CD14-positive monocyte (primary cell): ENCODE measurements around the gene PRKX. TPM values are rescaled to one million over a fixed set of nuclear protein-coding genes. Genes with fewer than 3 reads are reported as not detected.
A peak's percentile ranks its signal among the peaks of the same experiment; 100 is the strongest.

ENCODE experiments used
- DNase-seq, 3 donors: peaks; one replicate each; pipeline ENCODE4 v3.0.0-alpha.2; 2011 to 2022
- H2AFZ ChIP-seq: 2 replicates; pipeline ENCODE4 v1.6.0; 2012; ENCODE audit warnings: mild to moderate bottlenecking, low read depth, low read length, inconsistent platforms; ENCODE audit not compliant: insufficient read depth, poor library complexity, severe bottlenecking
- H3K27ac ChIP-seq, 2 donors: 1 replicate in 1 of 2; 2 replicates in 1 of 2; pipeline ENCODE4 v1.5.1; 2012 to 2013; ENCODE audit warnings: low read length in 2 of 2, control low read depth in 1 of 2, inconsistent platforms in 1 of 2, low read depth in 1 of 2, mild to moderate bottlenecking in 1 of 2
- H3K27me3 ChIP-seq, 2 donors: one replicate each; pipeline versions ENCODE4 v1.6.0 to v1.6.1; 2011 to 2013; ENCODE audit warnings: low read length in 2 of 2; ENCODE audit not compliant: control insufficient read depth in 2 of 2, insufficient read depth in 2 of 2
- H3K36me3 ChIP-seq, 2 donors: replicated peaks in 1 of 2; 1 replicate in 1 of 2; 2 replicates in 1 of 2; pipeline versions ENCODE4 v1.5.1 to v1.6.1; 2012 to 2013; ENCODE audit warnings: low read length in 2 of 2, control low read depth in 1 of 2, inconsistent platforms in 1 of 2, mild to moderate bottlenecking in 1 of 2; ENCODE audit not compliant: insufficient read depth in 2 of 2, control insufficient read depth in 1 of 2
- H3K4me1 ChIP-seq, 2 donors: 1 replicate in 1 of 2; 2 replicates in 1 of 2; pipeline versions ENCODE4 v1.5.1 to v1.6.1; 2012 to 2013; ENCODE audit warnings: low read length in 2 of 2, control low read depth in 1 of 2, inconsistent platforms in 1 of 2, mild to moderate bottlenecking in 1 of 2, moderate library complexity in 1 of 2; ENCODE audit not compliant: insufficient read depth in 2 of 2, control insufficient read depth in 1 of 2
- H3K4me2 ChIP-seq: replicated peaks from 2 replicates; pipeline ENCODE3; 2012; ENCODE audit warnings: low read length, moderate library complexity, mild to moderate bottlenecking; ENCODE audit not compliant: poor library complexity, severe bottlenecking; ENCODE audit errors: extremely low read depth
- H3K4me3 ChIP-seq, 3 experiments: fragments of 200-600 bp in 1 of 3; sonication (generic) in 1 of 3; replicated peaks in 1 of 3; 1 replicate in 2 of 3; 2 replicates in 1 of 3; pipeline ENCODE4 v1.5.1; 2011 to 2013; ENCODE audit warnings: low read length in 3 of 3, mild to moderate bottlenecking in 3 of 3, control low read depth in 2 of 3, low read depth in 2 of 3, inconsistent platforms in 1 of 3, moderate library complexity in 1 of 3
- H3K79me2 ChIP-seq: 2 replicates; pipeline ENCODE4 v1.6.0; 2012; ENCODE audit warnings: mild to moderate bottlenecking, control low read depth, inconsistent platforms, low read length, moderate library complexity; ENCODE audit not compliant: insufficient read depth
- H3K9ac ChIP-seq: 2 replicates; pipeline ENCODE4 v1.6.0; 2017; ENCODE audit warnings: low read length, mild to moderate bottlenecking; ENCODE audit not compliant: insufficient read depth, poor library complexity, severe bottlenecking
- H3K9me3 ChIP-seq, 2 donors: replicated peaks in 1 of 2; 1 replicate in 1 of 2; 2 replicates in 1 of 2; pipeline versions ENCODE4 v1.5.1 to v1.6.1; 2012 to 2013; ENCODE audit warnings: low read length in 2 of 2, control low read depth in 1 of 2; ENCODE audit not compliant: control insufficient read depth in 1 of 2, insufficient read depth in 1 of 2
- H4K20me1 ChIP-seq: 2 replicates; pipeline ENCODE4 v1.6.0; 2012; ENCODE audit warnings: mild to moderate bottlenecking, low read length, control low read depth, moderate library complexity; ENCODE audit not compliant: insufficient read depth
- H3K27ac Mint-ChIP-seq, 7 donors: one replicate each; pipeline ENCODE4 v1.8.0; 2020; ENCODE audit warnings: mild to moderate bottlenecking in 7 of 7, mixed read lengths in 7 of 7, moderate library complexity in 6 of 7, inconsistent platforms in 2 of 7
- H3K27me3 Mint-ChIP-seq, 3 donors: one replicate each; pipeline ENCODE4 v1.8.0; 2021 to 2022; ENCODE audit warnings: low read depth in 3 of 3, mild to moderate bottlenecking in 3 of 3, mixed read lengths in 3 of 3, moderate library complexity in 3 of 3, inconsistent platforms in 1 of 3
- H3K36me3 Mint-ChIP-seq, 2 donors: one replicate each; pipeline ENCODE4 v1.8.0; 2020; ENCODE audit warnings: mixed read lengths in 2 of 2, inconsistent platforms in 1 of 2, mild to moderate bottlenecking in 1 of 2
- H3K4me1 Mint-ChIP-seq: one replicate; pipeline ENCODE4 v1.8.0; 2020; ENCODE audit warnings: mild to moderate bottlenecking, mixed read lengths
- H3K4me3 Mint-ChIP-seq, 2 donors: one replicate each; pipeline ENCODE4 v1.8.0; 2020; ENCODE audit warnings: mild to moderate bottlenecking in 2 of 2, mixed read lengths in 2 of 2, moderate library complexity in 1 of 2
- H3K9me3 Mint-ChIP-seq, 7 donors: one replicate each; pipeline ENCODE4 v1.8.0; 2020 to 2022; ENCODE audit warnings: mixed read lengths in 7 of 7, mild to moderate bottlenecking in 6 of 7, moderate library complexity in 6 of 7, inconsistent platforms in 2 of 7
- CTCF ChIP-seq: fragments of 200-600 bp; IDR thresholded peaks from one replicate; pipeline ENCODE4 v1.8.0; 2022; ENCODE audit warnings: antibody characterized with exemption, mild to moderate bottlenecking
- WGBS: methylation state at CpG from one replicate; pipeline ENCODE4 v1.1.5; 2013; ENCODE audit warnings: missing lambda C conversion rate; ENCODE audit not compliant: insufficient coverage; 5-methylcytosine and 5-hydroxymethylcytosine counted together
- intact Hi-C, 2 donors: fragments of 100-400 bp; cut with micrococcal nuclease; formaldehyde crosslinking; loops; one replicate each; pipeline versions ENCODE4 v1.15.0 to v1.15.1; 2023
- polyA plus RNA-seq, 3 donors: library from polyadenylated mRNA; depleted of rRNA in 1 of 3; unstranded in 2 of 3; stranded (reverse) in 1 of 3; fragments of 300-500 nt in 2 of 3; fragments of >200 nt in 1 of 3; fragmentation: Illumina TruSeq in 2 of 3; gene quantifications; 1 replicate in 2 of 3; 2 replicates in 1 of 3; pipeline ENCODE4 v1.2.3, GENCODE V29; 2012 to 2021

Gene PRKX
- polyA plus RNA-seq, 3 donors: 41.6 to 47.0 (median 46.2) TPM

GRCh38 chrX:3589474-3589873 is 124.0 kb downstream of the PRKX start:
- H3K9ac ChIP-seq: no peak overlapping the region
- no peak overlapping the region for H2AFZ ChIP-seq
- intact Hi-C loops: no loop called here
- Mint-ChIP-seq H3K36me3 (no peaks in the 10 kb centered on the region), H3K9me3 (peaks cover 3 to 22% (median 10%) of the 10 kb centered on the region in 7 donors), H3K27ac (no peak overlapping the region), H3K4me3 (no peak overlapping the region), H3K27me3 (peaks cover 0 to 4% (median 3%) of the 10 kb centered on the region in 3 donors), H3K4me1 (no peaks in the 10 kb centered on the region)
- H3K27me3 ChIP-seq: no peaks in the 10 kb centered on the region
- no peak overlapping the region for H3K4me2 ChIP-seq
- no peak overlapping the region for H3K4me3 ChIP-seq
- DNase-seq: peak in 1 of 3 donors; percentile 5
- WGBS: no CpG with 5 or more reads among the region's 8 CpGs
- H3K27ac ChIP-seq: no peak overlapping the region
- H3K9me3 ChIP-seq: peaks cover 0 to 6% of the 10 kb centered on the region in 2 donors
- no peaks in the 10 kb centered on the region for H3K36me3 ChIP-seq
- no peaks in the 10 kb centered on the region for H3K79me2 ChIP-seq
- no peak for TF ChIP-seq CTCF
- H4K20me1 ChIP-seq: no peaks in the 10 kb centered on the region
- no peaks in the 10 kb centered on the region for H3K4me1 ChIP-seq

GRCh38 chrX:3585719-3586118 is 127.7 kb downstream of the PRKX start:
- H3K27ac Mint-ChIP-seq: no peak overlapping the region
- no peak overlapping the region for H2AFZ ChIP-seq
- no peak for DNase-seq
- H3K79me2 ChIP-seq: no peaks in the 10 kb centered on the region
- no CpG with 5 or more reads among the region's 3 CpGs for WGBS
- H3K36me3 Mint-ChIP-seq: no peaks in the 10 kb centered on the region
- no peaks in the 10 kb centered on the region for H3K4me1 Mint-ChIP-seq
- H3K9me3 ChIP-seq: no peaks in the 10 kb centered on the region
- TF ChIP-seq CTCF: no peak
- no peak overlapping the region for H3K4me3 Mint-ChIP-seq
- no peak overlapping the region for H3K27ac ChIP-seq
- H3K27me3 ChIP-seq: no peaks in the 10 kb centered on the region
- H3K4me3 ChIP-seq: no peak overlapping the region
- no peak overlapping the region for H3K4me2 ChIP-seq
- H3K36me3 ChIP-seq: no peaks in the 10 kb centered on the region
- no peak overlapping the region for H3K9ac ChIP-seq
- H3K4me1 ChIP-seq: no peaks in the 10 kb centered on the region
- H4K20me1 ChIP-seq: no peaks in the 10 kb centered on the region
- intact Hi-C loops: no loop called here
- peaks cover 1 to 11% (median 2%) of the 10 kb centered on the region in 3 donors for H3K27me3 Mint-ChIP-seq
- H3K9me3 Mint-ChIP-seq: peaks cover under 1 to 7% (median 2%) of the 10 kb centered on the region in 7 donors
